ENCODE results near the gene KLHDC2. TPM values are rescaled to one million over a fixed set of nuclear protein-coding genes. Genes with fewer than 3 reads are reported as not detected.

The KLHDC2 gene
- total and polyA plus RNA-seq, 2 of the 8 experiments (the other 6 are each of a cell fraction or from before 2014, with no cell fraction given), result 32.9 to 43.4 TPM

- Histone ChIP-seq H3K23me2 (ENCODE audit: low read depth, low read length) (no peaks in the 10 kb centered on the region), H3K56ac (replicated peaks; ENCODE audit: insufficient read length, low read depth, low read length) (no peak overlapping the region), H3K14ac (ENCODE audit: insufficient read length) (no peak overlapping the region), H2BK120ac (replicated peaks; ENCODE audit: low read depth, low read length) (no peak overlapping the region), H3K9me3 (ENCODE audit: insufficient read depth in 2 of 2, low read depth in 1 of 2, low read length in 1 of 2) (no peaks in the 10 kb centered on the region), H2BK12ac (ENCODE audit: low read depth, low read length) (no peak overlapping the region), H3K9ac (replicated peaks in 1 of 4; ENCODE audit: extremely low read depth in 1 of 4, low read depth in 3 of 4, low read length in 3 of 4) (no peak overlapping the region), H3K4me3 (ENCODE audit: extremely low read depth in 1 of 4, insufficient read depth in 2 of 4, low read depth in 3 of 4, low read length in 4 of 4) (no peak overlapping the region), H3K79me1 (ENCODE audit: low read depth, low read length) (peaks cover 6% of the 10 kb centered on the region; the same call in 1 of the 2 replicates), H4K20me1 (replicated peaks in 1 of 2; ENCODE audit: control insufficient read depth in 1 of 2, insufficient read depth in 2 of 2, low read length in 2 of 2) (no peaks in the 10 kb centered on the region), H2AK5ac (ENCODE audit: low read depth, low read length) (no peak overlapping the region), H3K4me2 (ENCODE audit: insufficient read depth in 1 of 2, low read depth in 2 of 2, low read length in 2 of 2) (no peak overlapping the region), H3K27me3 (replicated peaks in 1 of 4; ENCODE audit: control insufficient read depth in 3 of 4, extremely low read depth in 1 of 4, insufficient read depth in 3 of 4, low read length in 3 of 4) (no peaks in the 10 kb centered on the region), H3K23ac (ENCODE audit: insufficient read length) (no peak overlapping the region), H4K5ac (ENCODE audit: insufficient read length, low read depth, low read length) (no peak overlapping the region), H3K18ac (ENCODE audit: extremely low read depth, low read length) (no peak overlapping the region), H3K4ac (replicated peaks; ENCODE audit: insufficient read length, low read depth, low read length) (no peak overlapping the region), H3K27ac (ENCODE audit: low read depth, low read length) (no peak overlapping the region), H4K91ac (replicated peaks; ENCODE audit: insufficient read length, low read length) (no peak overlapping the region), H2AFZ (ENCODE audit: low read length) (no peak overlapping the region), H2BK20ac (ENCODE audit: low read length) (no peak overlapping the region), H3K4me1 (replicated peaks in 1 of 4; ENCODE audit: control insufficient read depth in 3 of 4, insufficient read depth in 4 of 4, low read length in 3 of 4) (peaks cover 0 to 7% (median 2%) of the 10 kb centered on the region in 4 experiments; a peak in 3 of 7 replicates), H3K36me3 (ENCODE audit: control insufficient read depth in 2 of 4, insufficient read depth in 4 of 4, low read length in 3 of 4) (peaks cover 4 to 43% (median 10%) of the 10 kb centered on the region in 4 experiments; a peak in 6 of 8 replicates), H4K8ac (ENCODE audit: extremely low read depth, insufficient read depth, low read length) (no peak overlapping the region), H2BK15ac (ENCODE audit: low read length) (no peak overlapping the region), H2BK5ac (ENCODE audit: low read depth, low read length) (no peak overlapping the region), H3K79me2 (ENCODE audit: control insufficient read depth in 1 of 2, insufficient read depth in 2 of 2, low read length in 2 of 2) (peaks cover 0 to 18% of the 10 kb centered on the region in 2 experiments; a peak in 3 of 4 replicates)
- no peak for TF ChIP-seq SRF (IDR thresholded peaks at IDR 0.05; ENCODE audit: low read depth, low read length)
- TF ChIP-seq GABPA (IDR thresholded peaks at IDR 0.05; ENCODE audit: borderline replicate concordance, insufficient read depth, low read length), result no peak
- TF ChIP-seq TCF12 (IDR thresholded peaks at IDR 0.05; ENCODE audit: low read depth, low read length), result no peak
- TF ChIP-seq RAD21 (IDR thresholded peaks at IDR 0.05 in 1 of 2, conservative IDR thresholded peaks at IDR 0.05 in 1 of 2; ENCODE audit: low read depth in 2 of 2, low read length in 2 of 2), result no peak
- CTCF ChIA-PET (ENCODE audit: partially characterized antibody), result no interaction called here
- no peak for FAIRE-seq
- no peak for DNase-seq (ENCODE audit: low read depth in 1 of 2, low spot score in 2 of 2)
- POLR2A ChIA-PET (ENCODE audit: partially characterized antibody), result interaction anchor here (1.1 to 2.2 kb wide), 2 partner anchors 12 to 46 kb away, joined by 3 to 5 read pairs; no protein-coding TSS in a partner anchor
- WGBS, 2 experiments (ENCODE audit: extremely low coverage in 1 of 2, insufficient coverage in 1 of 2, insufficient read length in 1 of 2, insufficient replicate concordance in 2 of 2, low coverage in 1 of 2, low lambda C conversion rate in 2 of 2, missing lambda C conversion rate in 1 of 2), result 88% methylated on average over 1 of the region's 1 CpG; no CpG with 5 or more reads in 1 of the 2 experiments
Observed at GRCh38 chr14:49774106-49774505, 6.2 kb downstream of the KLHDC2 start.

Measured in H1 (cell line).